Kidney (tissue), 14 donors: ENCODE results near the gene LRRC72. TPM values are rescaled to one million over a fixed set of nuclear protein-coding genes. Genes with fewer than 3 reads are reported as not detected.
"Not testable (repeated sequence)": the region's sequence is repeated elsewhere in the genome, so short reads cannot be mapped to it uniquely, and the experiment has no call there.

Source experiments
- DNase-seq, 5 donors: peaks; one replicate each; pipeline ENCODE4 v3.0.0-alpha.2; 2013 to 2020
- FAIRE-seq: peaks from 2 replicates; lab custom pipeline; 2012; peaks lifted over from hg19 to GRCh38; lab: Jason Lieb, UNC
- H3K27ac ChIP-seq, 2 donors: one replicate each; pipeline ENCODE4 v1.7.0; 2013; ENCODE audit warnings: low read depth in 2 of 2, low read length in 2 of 2, inconsistent platforms in 1 of 2
- H3K27me3 ChIP-seq: one replicate; pipeline ENCODE4 v1.7.1; 2013; ENCODE audit warnings: low read length, inconsistent platforms; ENCODE audit not compliant: control insufficient read depth, insufficient read depth
- H3K36me3 ChIP-seq, 3 donors: one replicate each; pipeline versions ENCODE4 v1.7.0 to v1.7.1; 2013; ENCODE audit warnings: low read length in 3 of 3, control low read depth in 1 of 3, inconsistent platforms in 1 of 3; ENCODE audit not compliant: insufficient read depth in 3 of 3, control insufficient read depth in 2 of 3
- H3K4me1 ChIP-seq, 3 donors: one replicate each; pipeline versions ENCODE4 v1.7.0 to v1.7.1; 2013; ENCODE audit warnings: low read length in 3 of 3, inconsistent platforms in 1 of 3, low read depth in 1 of 3; ENCODE audit not compliant: control insufficient read depth in 2 of 3, insufficient read depth in 2 of 3
- H3K4me3 ChIP-seq, 3 donors: one replicate each; pipeline versions ENCODE4 v1.7.0 to v1.8.1; 2013; ENCODE audit warnings: low read length in 3 of 3, control low read depth in 1 of 3, inconsistent platforms in 1 of 3
- H3K9ac ChIP-seq, 3 donors: one replicate each; pipeline versions ENCODE4 v1.7.0 to v1.7.1; 2013; ENCODE audit warnings: low read length in 3 of 3, control low read depth in 1 of 3, inconsistent platforms in 1 of 3
- H3K9me3 ChIP-seq, 3 donors: one replicate each; pipeline versions ENCODE4 v1.7.0 to v1.7.1; 2013; ENCODE audit warnings: low read length in 3 of 3, control low read depth in 1 of 3, inconsistent platforms in 1 of 3; ENCODE audit not compliant: control insufficient read depth in 2 of 3, insufficient read depth in 1 of 3
- CTCF ChIP-seq: IDR thresholded peaks from 3 replicates; pipeline ENCODE4 v1.5.1; 2012; ENCODE audit warnings: mild to moderate bottlenecking, moderate library complexity, borderline replicate concordance; ENCODE audit not compliant: insufficient read depth; ENCODE audit errors: extremely low read depth
- intact Hi-C: fragments of 100-400 bp; cut with DNase I; formaldehyde crosslinking; loops from one replicate; pipeline ENCODE4 v1.11.1; 2022
- polyA plus RNA-seq: library from polyadenylated mRNA; stranded (reverse); fragments of 350-450 nt; fragmentation: Illumina TruSeq; extraction: RNeasy Lipid Tissue Mini Kit (QIAGEN cat#74804); gene quantifications from one replicate; pipeline ENCODE4 v1.2.3, GENCODE V29; 2014; ENCODE audit warnings: low read depth, low replicate concordance; ENCODE audit not compliant: insufficient read depth
- total RNA-seq: library from RNA; stranded (reverse); fragmentation: NEBNext Ultra II Directional; extraction: Animal tissue kit (Norgen Biotek cat#: 25700); gene quantifications from one replicate; pipeline ENCODE4 v1.2.1, GENCODE V29; 2021
- donor health status: control.
- donor health status: control.
- donor health status: control.
- donor health status: control.
- donor health status: control.
- donor health status: DM: yes; HTN: yes; CAD: no.
- donor health status: Normal renal cell carcinoma (clear cell type).

Gene LRRC72
- total and polyA plus RNA-seq, 2 donors from 2014 or later: not detected

- Histone ChIP-seq H3K4me1 (no peaks in the 10 kb centered on the region), H3K4me3 (no peak overlapping the region), H3K9ac (no peak overlapping the region), H3K27me3 (no peaks in the 10 kb centered on the region), H3K27ac (no peak overlapping the region), H3K36me3 (peaks cover 0 to 4% (median 1%) of the 10 kb centered on the region in 3 donors), H3K9me3 (no peaks in the 10 kb centered on the region)
- intact Hi-C loops: no loop called here
- no peak for DNase-seq
- TF ChIP-seq CTCF: no peak
- FAIRE-seq: no peak
Observed at GRCh38 chr7:16594676-16595075, 68.1 kb downstream of the LRRC72 start.

GRCh38 chr7:16595596-16595995 lies 69.0 kb downstream of the LRRC72 start:
- H3K4me1 ChIP-seq, H3K9me3 ChIP-seq, DNase-seq, H3K9ac ChIP-seq, intact Hi-C loops, FAIRE-seq, H3K36me3 ChIP-seq, H3K4me3 ChIP-seq, H3K27ac ChIP-seq, H3K27me3 ChIP-seq: not testable (repeated sequence)

GRCh38 chr7:16598015-16598414 lies 71.4 kb downstream of the LRRC72 start:
- Histone ChIP-seq H3K9ac (no peak overlapping the region), H3K27ac (no peak overlapping the region), H3K9me3 (no peaks in the 10 kb centered on the region), H3K27me3 (no peaks in the 10 kb centered on the region), H3K4me1 (no peaks in the 10 kb centered on the region), H3K4me3 (no peak overlapping the region), H3K36me3 (peaks cover 6 to 22% (median 12%) of the 10 kb centered on the region in 3 donors)
- intact Hi-C loops: no loop called here
- DNase-seq: no peak
- TF ChIP-seq CTCF: no peak
- no peak for FAIRE-seq

GRCh38 chr7:16599860-16600259 lies 73.2 kb downstream of the LRRC72 start:
- no peaks in the 10 kb centered on the region for H3K4me1 ChIP-seq
- FAIRE-seq (no peak), DNase-seq (no peak)
- H3K9ac ChIP-seq: no peak overlapping the region
- intact Hi-C loops: no loop called here
- no peak overlapping the region for H3K27ac ChIP-seq
- no peak for TF ChIP-seq CTCF
- H3K36me3 ChIP-seq: peaks cover 14 to 34% (median 19%) of the 10 kb centered on the region in 3 donors
- no peaks in the 10 kb centered on the region for H3K27me3 ChIP-seq
- H3K9me3 ChIP-seq: no peaks in the 10 kb centered on the region
- H3K4me3 ChIP-seq: no peak overlapping the region
